ENCODE results near the gene APOC1.
A peak's percentile ranks its signal among the peaks of the same experiment; 100 is the strongest.

DNA sequence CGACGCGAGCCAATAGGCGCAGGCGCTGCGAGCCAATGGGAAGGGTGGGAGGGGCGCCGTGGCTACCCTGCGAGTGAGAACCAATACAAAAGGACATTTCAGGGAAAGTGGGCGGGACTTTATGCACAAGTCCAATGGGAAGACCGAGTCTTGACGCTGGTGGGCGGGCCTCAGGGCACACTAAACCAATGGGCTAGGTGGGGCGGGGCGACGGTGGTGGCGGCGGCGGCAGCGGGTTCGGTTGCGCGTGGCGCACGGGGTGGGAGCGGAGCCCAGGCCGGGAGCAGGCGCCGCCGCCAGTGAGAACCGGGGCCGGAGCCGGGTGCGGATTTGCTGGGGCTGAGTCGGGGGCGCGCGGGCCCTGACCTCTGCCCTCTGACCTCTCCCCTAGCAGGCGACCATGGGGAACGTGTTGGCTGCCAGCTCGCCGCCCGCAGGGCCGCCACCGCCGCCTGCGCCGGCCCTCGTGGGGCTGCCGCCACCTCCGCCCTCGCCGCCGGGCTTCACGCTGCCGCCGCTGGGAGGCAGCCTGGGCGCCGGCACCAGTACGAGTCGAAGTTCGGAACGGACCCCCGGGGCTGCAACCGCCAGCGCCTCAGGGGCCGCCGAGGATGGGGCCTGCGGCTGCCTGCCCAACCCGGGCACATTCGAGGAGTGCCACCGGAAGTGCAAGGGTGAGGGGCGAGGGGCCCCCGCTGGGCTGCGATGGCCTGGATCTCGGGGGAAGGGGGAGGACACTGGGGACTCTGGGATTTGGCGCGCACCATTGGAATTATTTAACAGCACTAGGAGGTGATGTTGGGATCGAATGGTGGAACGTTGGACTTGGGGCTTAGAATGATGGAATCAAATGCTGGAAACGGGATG lies 23.2 kb upstream of the APOC1 start, which contains the start of gene TOMM40:
- peak; percentile 86 for TF ChIP-seq MXI1 (IDR thresholded peaks at IDR 0.05; ENCODE audit: low read depth, low read length)
- 0 out of 2 replicates have a peak, but pooled peaks have one; percentile 25 for TF ChIP-seq RFX5 (IDR thresholded peaks at IDR 0.05; ENCODE audit: low read length)
- TF ChIP-seq, protein P1, sequence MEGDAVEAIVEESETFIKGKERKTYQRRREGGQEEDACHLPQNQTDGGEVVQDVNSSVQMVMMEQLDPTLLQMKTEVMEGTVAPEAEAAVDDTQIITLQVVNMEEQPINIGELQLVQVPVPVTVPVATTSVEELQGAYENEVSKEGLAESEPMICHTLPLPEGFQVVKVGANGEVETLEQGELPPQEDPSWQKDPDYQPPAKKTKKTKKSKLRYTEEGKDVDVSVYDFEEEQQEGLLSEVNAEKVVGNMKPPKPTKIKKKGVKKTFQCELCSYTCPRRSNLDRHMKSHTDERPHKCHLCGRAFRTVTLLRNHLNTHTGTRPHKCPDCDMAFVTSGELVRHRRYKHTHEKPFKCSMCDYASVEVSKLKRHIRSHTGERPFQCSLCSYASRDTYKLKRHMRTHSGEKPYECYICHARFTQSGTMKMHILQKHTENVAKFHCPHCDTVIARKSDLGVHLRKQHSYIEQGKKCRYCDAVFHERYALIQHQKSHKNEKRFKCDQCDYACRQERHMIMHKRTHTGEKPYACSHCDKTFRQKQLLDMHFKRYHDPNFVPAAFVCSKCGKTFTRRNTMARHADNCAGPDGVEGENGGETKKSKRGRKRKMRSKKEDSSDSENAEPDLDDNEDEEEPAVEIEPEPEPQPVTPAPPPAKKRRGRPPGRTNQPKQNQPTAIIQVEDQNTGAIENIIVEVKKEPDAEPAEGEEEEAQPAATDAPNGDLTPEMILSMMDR (IDR thresholded peaks at IDR 0.05) = peak; percentile 24; the same call in 1 of the 2 replicates
- TF ChIP-seq FOXJ3 (CRISPR knock-in tag; IDR thresholded peaks at IDR 0.05) = no peak
- TF ChIP-seq SMC3 (IDR thresholded peaks at IDR 0.05; ENCODE audit: low read depth, low read length) = no peak
- TF ChIP-seq SIN3A (IDR thresholded peaks at IDR 0.05; ENCODE audit: borderline replicate concordance, low read depth, low read length) = no peak; the same call in 1 of the 2 replicates
- TF ChIP-seq RCOR1 (IDR thresholded peaks at IDR 0.05; ENCODE audit: low read length) = no peak
- TF ChIP-seq RAD21 (IDR thresholded peaks at IDR 0.05; ENCODE audit: low read length) = no peak
- TF ChIP-seq EZH2phosphoT487 (IDR thresholded peaks at IDR 0.05; ENCODE audit: borderline replicate concordance, low read depth) = no peak
- no peak for TF ChIP-seq FOXM1 (IDR thresholded peaks at IDR 0.05; ENCODE audit: low read depth)
- TF ChIP-seq TAF1 (IDR thresholded peaks at IDR 0.05; ENCODE audit: borderline replicate concordance, low read depth, low read length) = peak; percentile 23; the same call in 1 of the 2 replicates
- TF ChIP-seq POLR2AphosphoS5 (IDR thresholded peaks at IDR 0.05; ENCODE audit: low read depth, low read length) = peak; percentile 31; the same call in 1 of the 2 replicates
